NT2/D1 (cell line): ENCODE data around the gene IMPG2.

Experiments
- DNase-seq: peaks from one replicate; pipeline ENCODE4 v3.0.0-alpha.2; 2011; ENCODE audit warnings: low read depth, low spot score
- H3K27me3 ChIP-seq: 2 replicates; pipeline ENCODE4 v1.6.0; 2011; ENCODE audit warnings: mild to moderate bottlenecking; ENCODE audit not compliant: insufficient read length, insufficient read depth
- H3K36me3 ChIP-seq: 2 replicates; pipeline ENCODE4 v1.6.1; 2011; ENCODE audit warnings: mild to moderate bottlenecking, low read length, mixed read lengths; ENCODE audit not compliant: insufficient read depth, insufficient read length
- H3K4me1 ChIP-seq: 2 replicates; pipeline ENCODE4 v1.5.1; 2011; ENCODE audit not compliant: insufficient read depth, insufficient read length
- H3K4me3 ChIP-seq: 2 replicates; pipeline ENCODE4 v1.5.1; 2011; ENCODE audit warnings: low read depth; ENCODE audit not compliant: insufficient read length
- H3K9ac ChIP-seq: 2 replicates; pipeline ENCODE4 v1.6.0; 2011; ENCODE audit warnings: low read depth; ENCODE audit not compliant: insufficient read length
- H3K9me3 ChIP-seq: 2 replicates; pipeline ENCODE4 v1.5.1; 2011; ENCODE audit warnings: mild to moderate bottlenecking, low read length; ENCODE audit not compliant: insufficient read depth
- SUZ12 ChIP-seq: IDR thresholded peaks from 2 replicates; pipeline ENCODE4 v1.6.1; 2011; ENCODE audit not compliant: insufficient read length, insufficient read depth; ENCODE audit errors: extremely low read depth
- YY1 ChIP-seq: IDR thresholded peaks from 2 replicates; pipeline ENCODE4 v1.6.1; 2011; ENCODE audit not compliant: insufficient read length, insufficient read depth
- ZNF274 ChIP-seq: IDR thresholded peaks from 2 replicates; pipeline ENCODE4 v1.6.1; 2011; ENCODE audit warnings: mild to moderate bottlenecking, low read depth, low read length

The IMPG2 gene

DNA sequence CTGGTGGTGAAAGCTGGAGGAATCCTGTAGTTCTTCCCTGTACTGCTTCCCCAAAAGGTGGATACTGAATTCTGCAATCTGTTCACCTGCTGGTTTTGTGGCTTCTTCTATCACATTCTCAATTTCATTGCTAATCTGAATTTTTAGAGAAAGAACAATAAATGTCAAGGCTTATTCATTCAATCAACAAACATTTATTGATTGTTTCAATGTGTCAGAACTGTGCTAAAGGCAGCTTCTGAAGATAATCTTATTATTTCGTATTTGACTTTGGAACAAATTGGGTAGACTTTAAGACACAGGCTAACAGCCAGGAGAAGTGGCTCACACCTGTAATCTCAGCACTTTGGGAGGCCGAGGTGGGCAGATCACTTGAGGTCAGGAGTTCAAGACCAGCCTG lies 46.8 kb downstream of the IMPG2 start:
- no peaks in the 10 kb centered on the region for H3K36me3 ChIP-seq
- no peaks in the 10 kb centered on the region for H3K9me3 ChIP-seq
- TF ChIP-seq ZNF274 = no peak
- H3K9ac ChIP-seq = no peak overlapping the region
- peaks cover 3% of the 10 kb centered on the region for H3K4me1 ChIP-seq
- no peaks in the 10 kb centered on the region for H3K27me3 ChIP-seq
- no peak overlapping the region for H3K4me3 ChIP-seq
- no peak for DNase-seq

DNA sequence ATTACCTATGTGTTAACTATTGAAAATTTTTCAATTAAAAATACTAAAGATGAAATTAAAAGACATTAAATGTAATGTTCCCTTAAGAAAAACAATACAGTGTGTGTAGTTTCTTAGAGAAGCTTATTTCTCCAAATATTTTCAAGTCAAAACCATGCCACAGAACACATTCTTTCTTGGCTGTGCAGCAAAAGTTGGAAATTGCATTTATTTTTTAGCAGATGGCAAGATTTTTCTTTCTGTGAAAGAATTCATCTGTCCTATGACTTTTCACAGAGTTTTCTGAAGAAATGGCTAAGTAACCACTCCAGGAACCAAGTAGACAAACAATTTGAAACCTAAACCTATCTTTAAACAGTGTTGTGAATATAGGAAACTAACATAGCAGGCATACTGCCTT lies 47.2 kb downstream of the IMPG2 start:
- H3K9ac ChIP-seq = no peak overlapping the region
- H3K36me3 ChIP-seq = no peaks in the 10 kb centered on the region
- no peaks in the 10 kb centered on the region for H3K9me3 ChIP-seq
- no peak for TF ChIP-seq YY1
- TF ChIP-seq ZNF274 = no peak
- no peak for TF ChIP-seq SUZ12
- H3K4me1 ChIP-seq = peaks cover 3% of the 10 kb centered on the region
- H3K4me3 ChIP-seq = no peak overlapping the region
- H3K27me3 ChIP-seq = no peaks in the 10 kb centered on the region
- DNase-seq = no peak

DNA sequence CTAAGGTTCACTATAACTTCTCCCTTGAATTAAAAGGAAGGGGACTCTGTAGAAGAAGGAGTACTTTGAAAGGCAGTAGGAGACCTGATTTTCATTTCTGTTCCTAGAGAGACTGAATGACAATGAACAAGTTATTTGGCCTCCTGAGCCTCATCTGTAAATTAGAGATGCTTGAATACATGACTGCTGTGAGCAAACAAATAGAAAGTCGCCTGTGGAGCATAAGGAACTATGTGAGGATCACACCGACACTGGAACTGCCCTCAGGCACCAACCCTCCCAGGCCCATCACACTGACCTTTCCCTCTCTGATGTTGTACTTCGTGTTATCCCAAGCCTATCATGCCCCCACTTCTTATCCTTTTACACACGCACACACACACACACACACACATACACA lies 48.6 kb downstream of the IMPG2 start:
- DNase-seq = no peak
- no peak overlapping the region for H3K4me3 ChIP-seq
- H3K9me3 ChIP-seq = no peaks in the 10 kb centered on the region
- no peaks in the 10 kb centered on the region for H3K36me3 ChIP-seq
- no peak overlapping the region for H3K9ac ChIP-seq
- H3K27me3 ChIP-seq = no peaks in the 10 kb centered on the region
- H3K4me1 ChIP-seq = peaks cover 3% of the 10 kb centered on the region
- TF ChIP-seq SUZ12 (no peak), ZNF274 (no peak), YY1 (no peak)

DNA sequence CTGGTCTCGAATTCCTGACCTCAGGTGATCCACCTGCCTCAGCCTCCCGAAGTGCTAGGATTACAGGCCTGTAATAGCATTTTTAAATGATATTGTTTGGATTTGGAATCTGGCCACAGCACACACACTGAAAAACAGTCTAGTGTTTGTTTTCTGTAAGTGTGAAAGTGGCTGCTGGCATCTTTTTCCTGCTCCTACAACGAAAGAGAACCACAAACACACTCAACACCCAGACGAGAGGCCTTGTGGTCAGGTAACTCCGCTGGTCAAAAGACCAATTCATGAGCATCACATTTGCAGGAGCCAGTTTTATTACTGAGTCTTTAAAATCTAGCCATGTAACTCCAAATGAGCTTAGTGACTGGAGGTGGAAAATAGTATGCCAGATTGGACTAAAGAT lies 50.2 kb downstream of the IMPG2 start:
- Histone ChIP-seq H3K27me3 (no peaks in the 10 kb centered on the region), H3K9me3 (no peaks in the 10 kb centered on the region), H3K4me3 (no peak overlapping the region), H3K4me1 (peaks cover 3% of the 10 kb centered on the region), H3K36me3 (no peaks in the 10 kb centered on the region), H3K9ac (no peak overlapping the region)
- TF ChIP-seq ZNF274 = no peak
- no peak for TF ChIP-seq SUZ12
- no peak for TF ChIP-seq YY1
- DNase-seq = no peak

DNA sequence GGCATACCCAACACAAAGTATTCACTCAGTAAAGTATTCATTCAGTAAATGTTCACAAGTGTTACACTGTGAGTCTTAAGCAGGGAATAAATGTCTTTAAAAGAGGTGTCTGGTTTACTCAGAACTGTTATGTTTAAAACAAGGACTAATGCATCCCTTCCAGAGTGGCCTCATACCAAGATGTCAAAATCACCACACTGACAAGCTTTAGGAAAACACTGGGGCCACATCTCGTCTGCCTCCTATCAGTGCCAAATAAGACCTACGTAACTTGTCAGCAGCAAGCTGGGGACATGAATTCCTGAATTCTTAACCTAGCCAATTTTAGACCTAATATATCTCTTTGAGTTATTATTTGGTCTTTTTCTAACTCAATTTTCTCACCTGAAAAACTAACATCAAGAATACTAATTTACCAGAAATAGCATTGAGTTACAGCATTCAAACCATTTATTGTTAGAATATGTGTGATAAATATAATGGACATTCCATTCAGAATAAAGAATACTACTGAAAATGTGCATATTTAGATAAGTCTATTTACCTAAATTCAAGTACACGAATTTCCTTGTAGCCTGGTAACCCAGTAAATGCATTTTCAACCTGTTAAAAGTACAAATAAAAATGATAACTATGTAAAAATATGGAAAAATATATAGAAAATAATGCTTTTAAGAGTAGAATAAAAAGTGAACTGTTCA lies 51.3 kb downstream of the IMPG2 start:
- Histone ChIP-seq H3K4me1 (peaks cover 3% of the 10 kb centered on the region), H3K36me3 (no peaks in the 10 kb centered on the region), H3K27me3 (no peaks in the 10 kb centered on the region), H3K4me3 (no peak overlapping the region), H3K9me3 (no peaks in the 10 kb centered on the region), H3K9ac (no peak overlapping the region)
- TF ChIP-seq YY1 = no peak
- TF ChIP-seq SUZ12 = no peak
- no peak for TF ChIP-seq ZNF274
- DNase-seq = no peak

DNA sequence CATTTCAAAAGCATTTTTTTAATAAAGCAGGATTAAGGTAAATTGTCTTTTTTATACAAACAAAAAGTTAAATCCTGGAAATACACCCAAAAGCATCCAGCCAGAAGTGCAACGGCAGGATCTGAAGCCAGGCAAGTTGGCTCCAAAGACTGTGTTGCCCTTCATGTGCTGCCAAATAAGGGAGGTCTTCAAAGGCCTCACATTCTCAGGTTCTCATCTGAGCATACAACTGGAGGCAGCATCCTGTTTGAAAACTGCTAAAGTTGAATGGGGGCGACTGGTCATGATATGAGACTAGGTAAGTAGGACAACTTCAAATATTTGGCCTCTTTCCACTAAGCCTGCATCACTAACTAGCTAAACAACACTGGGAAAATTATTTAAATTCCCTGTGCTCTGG lies 52.2 kb downstream of the IMPG2 start:
- DNase-seq = no peak
- no peak overlapping the region for H3K9ac ChIP-seq
- H3K4me1 ChIP-seq = peaks cover 3% of the 10 kb centered on the region
- no peaks in the 10 kb centered on the region for H3K27me3 ChIP-seq
- TF ChIP-seq YY1 = no peak
- TF ChIP-seq ZNF274 = no peak
- no peak for TF ChIP-seq SUZ12
- H3K4me3 ChIP-seq = no peak overlapping the region
- no peaks in the 10 kb centered on the region for H3K9me3 ChIP-seq
- no peaks in the 10 kb centered on the region for H3K36me3 ChIP-seq

DNA sequence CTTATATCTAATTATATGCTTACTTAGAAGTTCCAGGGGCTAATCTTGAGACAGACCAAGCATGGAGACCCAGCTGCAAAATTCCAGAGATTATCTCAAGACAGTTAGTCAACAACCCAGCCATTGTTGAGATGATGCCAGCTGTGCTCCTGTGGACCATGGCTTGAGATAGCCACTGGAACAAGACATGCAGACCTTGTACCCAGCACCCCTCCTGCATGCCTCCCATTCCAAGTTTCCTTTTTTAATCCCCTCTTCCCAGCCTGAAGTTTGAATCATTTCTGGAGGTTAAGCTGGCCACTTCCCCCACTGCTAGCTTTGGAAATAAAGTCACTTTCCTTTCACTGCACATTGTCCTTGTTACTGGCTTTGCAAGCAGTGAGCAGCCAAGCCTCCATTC lies 53.8 kb downstream of the IMPG2 start:
- H3K9ac ChIP-seq = no peak overlapping the region
- no peak for DNase-seq
- TF ChIP-seq YY1 = no peak
- no peak for TF ChIP-seq SUZ12
- no peak for TF ChIP-seq ZNF274
- H3K27me3 ChIP-seq = no peaks in the 10 kb centered on the region
- no peaks in the 10 kb centered on the region for H3K36me3 ChIP-seq
- H3K4me3 ChIP-seq = no peak overlapping the region
- no peaks in the 10 kb centered on the region for H3K9me3 ChIP-seq
- H3K4me1 ChIP-seq = no peaks in the 10 kb centered on the region

DNA sequence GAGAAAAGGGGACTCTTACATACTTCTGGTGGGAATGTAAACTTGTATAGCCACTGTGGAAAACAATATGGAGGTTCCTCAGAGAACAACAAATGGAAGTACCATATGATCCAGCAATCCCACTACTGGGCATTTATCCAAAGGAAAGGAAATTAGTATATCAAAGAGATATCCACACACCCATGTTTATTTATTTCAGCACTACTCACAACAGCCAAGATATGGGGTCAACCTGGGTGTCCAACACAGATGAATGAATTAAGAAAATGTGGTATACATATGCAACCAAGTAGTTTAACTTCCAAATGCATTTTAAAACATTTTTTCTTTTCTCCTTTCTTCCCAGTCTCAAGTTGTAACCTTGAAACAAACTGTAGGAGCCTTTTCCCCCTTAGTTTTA lies 54.3 kb downstream of the IMPG2 start:
- Histone ChIP-seq H3K27me3 (no peaks in the 10 kb centered on the region), H3K9me3 (no peaks in the 10 kb centered on the region), H3K9ac (no peak overlapping the region), H3K4me3 (no peak overlapping the region), H3K4me1 (no peaks in the 10 kb centered on the region), H3K36me3 (no peaks in the 10 kb centered on the region)
- no peak for TF ChIP-seq ZNF274
- no peak for DNase-seq
